Testis (tissue), 3 donors: Measurements from ENCODE around the gene PHIP. TPM values are rescaled to one million over a fixed set of nuclear protein-coding genes. Genes with fewer than 3 reads are reported as not detected.

ENCODE experiments used
- DNase-seq: peaks from one replicate; pipeline ENCODE4 v3.0.0-alpha.2; 2019
- H3K27ac ChIP-seq, 2 donors: fragments of 200-600 bp; sonication (generic); one replicate each; pipeline ENCODE4 v1.5.1; 2019
- H3K27me3 ChIP-seq: fragments of 200-600 bp; sonication (generic); one replicate; pipeline ENCODE4 v1.5.1; 2019
- H3K36me3 ChIP-seq: fragments of 200-600 bp; sonication (generic); one replicate; pipeline ENCODE4 v1.5.1; 2017; ENCODE audit warnings: low read depth; ENCODE audit errors: missing control alignments
- H3K4me1 ChIP-seq: fragments of 200-600 bp; sonication (generic); one replicate; pipeline ENCODE4 v1.5.1; 2019
- H3K4me3 ChIP-seq, 2 donors: fragments of 200-600 bp; sonication (generic); one replicate each; pipeline ENCODE4 v1.5.1; 2017 to 2019
- H3K9me3 ChIP-seq: fragments of 200-600 bp; sonication (generic); one replicate; pipeline ENCODE4 v1.5.1; 2017
- POLR2A ChIP-seq: fragments of 450-650 bp; IDR thresholded peaks from one replicate; pipeline ENCODE4 v1.6.1; 2017; ENCODE audit warnings: antibody characterized with exemption, mild to moderate bottlenecking, moderate library complexity
- WGBS, 2 donors: methylation state at CpG; one replicate each; pipeline ENCODE4 v1.1.5; 2018; 5-methylcytosine and 5-hydroxymethylcytosine counted together
- intact Hi-C: fragments of 100-400 bp; cut with DNase I; formaldehyde crosslinking; loops from one replicate; pipeline ENCODE4 v1.15.1; 2023; ENCODE audit warnings: low total_unique reads
- polyA plus RNA-seq: library from polyadenylated mRNA; stranded (reverse); fragments of 350-450 nt; fragmentation: Illumina TruSeq; extraction: RNeasy Lipid Tissue Mini Kit (QIAGEN cat#74804); gene quantifications from one replicate; pipeline ENCODE4 v1.2.3, GENCODE V29; 2014; ENCODE audit warnings: low read depth, low replicate concordance; ENCODE audit not compliant: insufficient read depth
- total RNA-seq, 2 donors: library from RNA; depleted of rRNA; stranded (reverse); fragments of >200 nt; gene quantifications; one replicate each; pipeline ENCODE4 v1.2.3, GENCODE V29; 2016
- TF ChIP-seq, protein P1 (sequence below), 3 experiments: fragments of 450-650 bp in 2 of 3; fragments of 200-600 bp in 1 of 3; sonication (generic) in 1 of 3; IDR thresholded peaks; one replicate each; pipeline ENCODE4 v1.5.1; 2016 to 2019; ENCODE audit warnings: antibody characterized with exemption in 3 of 3, mild to moderate bottlenecking in 2 of 3, moderate library complexity in 1 of 3

The PHIP gene
- total and polyA plus RNA-seq, 3 donors from 2014 or later: 9.0 to 43.9 (median 43.5) TPM

DNA sequence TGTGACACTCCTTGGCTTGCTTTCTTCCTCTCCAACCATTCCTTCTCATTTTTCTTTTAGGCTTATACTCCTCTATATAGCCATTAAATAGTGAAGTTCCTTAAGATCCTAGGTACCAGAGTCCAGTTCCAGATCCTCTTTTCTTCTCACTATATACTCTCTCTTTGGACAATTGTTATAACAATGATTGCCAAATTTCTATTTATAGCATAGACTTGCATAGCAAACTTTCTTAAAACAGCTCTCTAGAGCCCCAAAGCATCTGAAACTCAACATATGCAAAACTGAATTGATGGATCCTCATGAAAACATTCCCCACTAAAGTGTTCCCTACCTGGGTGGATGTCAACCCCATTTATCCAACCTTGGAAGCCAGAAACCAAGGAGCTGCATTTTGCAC, 13.4 kb downstream of the PHIP start:
- Histone ChIP-seq H3K36me3 (no peaks in the 10 kb centered on the region), H3K27me3 (no peaks in the 10 kb centered on the region), H3K9me3 (no peaks in the 10 kb centered on the region), H3K4me3 (no peak overlapping the region), H3K27ac (no peak overlapping the region), H3K4me1 (no peaks in the 10 kb centered on the region)
- intact Hi-C loops: no loop called here
- TF ChIP-seq, protein P1, sequence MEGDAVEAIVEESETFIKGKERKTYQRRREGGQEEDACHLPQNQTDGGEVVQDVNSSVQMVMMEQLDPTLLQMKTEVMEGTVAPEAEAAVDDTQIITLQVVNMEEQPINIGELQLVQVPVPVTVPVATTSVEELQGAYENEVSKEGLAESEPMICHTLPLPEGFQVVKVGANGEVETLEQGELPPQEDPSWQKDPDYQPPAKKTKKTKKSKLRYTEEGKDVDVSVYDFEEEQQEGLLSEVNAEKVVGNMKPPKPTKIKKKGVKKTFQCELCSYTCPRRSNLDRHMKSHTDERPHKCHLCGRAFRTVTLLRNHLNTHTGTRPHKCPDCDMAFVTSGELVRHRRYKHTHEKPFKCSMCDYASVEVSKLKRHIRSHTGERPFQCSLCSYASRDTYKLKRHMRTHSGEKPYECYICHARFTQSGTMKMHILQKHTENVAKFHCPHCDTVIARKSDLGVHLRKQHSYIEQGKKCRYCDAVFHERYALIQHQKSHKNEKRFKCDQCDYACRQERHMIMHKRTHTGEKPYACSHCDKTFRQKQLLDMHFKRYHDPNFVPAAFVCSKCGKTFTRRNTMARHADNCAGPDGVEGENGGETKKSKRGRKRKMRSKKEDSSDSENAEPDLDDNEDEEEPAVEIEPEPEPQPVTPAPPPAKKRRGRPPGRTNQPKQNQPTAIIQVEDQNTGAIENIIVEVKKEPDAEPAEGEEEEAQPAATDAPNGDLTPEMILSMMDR (IDR thresholded peaks at IDR 0.05): no peak
- TF ChIP-seq POLR2A: no peak
- no peak for DNase-seq

DNA sequence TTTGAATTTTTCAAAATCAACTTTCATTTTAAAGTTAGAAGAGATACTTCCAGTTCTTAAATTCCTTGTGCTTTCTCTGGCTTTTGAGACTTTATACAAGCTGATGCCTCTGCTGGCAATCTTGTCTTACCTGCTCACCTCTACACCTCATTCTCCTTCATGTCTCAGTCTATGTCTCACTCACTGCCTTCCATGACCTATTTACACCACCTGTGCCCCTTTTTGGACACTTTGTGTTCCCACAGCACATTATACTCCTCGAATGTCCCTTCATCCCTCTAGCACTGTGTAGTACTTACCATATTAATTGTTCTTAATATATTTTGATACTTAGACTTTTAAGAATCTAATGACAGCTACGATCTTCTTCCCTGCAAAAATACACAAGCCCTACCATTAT, 15.3 kb downstream of the PHIP start:
- H3K9me3 ChIP-seq: no peaks in the 10 kb centered on the region
- intact Hi-C loops: no loop called here
- H3K27me3 ChIP-seq: no peaks in the 10 kb centered on the region
- H3K4me3 ChIP-seq: no peak overlapping the region
- H3K4me1 ChIP-seq: no peaks in the 10 kb centered on the region
- no peak overlapping the region for H3K27ac ChIP-seq
- H3K36me3 ChIP-seq: no peaks in the 10 kb centered on the region
- 90 to 95% methylated on average over 2 of the region's 2 CpGs for WGBS, 2 donors
- no peak for TF ChIP-seq POLR2A
- no peak for DNase-seq

DNA sequence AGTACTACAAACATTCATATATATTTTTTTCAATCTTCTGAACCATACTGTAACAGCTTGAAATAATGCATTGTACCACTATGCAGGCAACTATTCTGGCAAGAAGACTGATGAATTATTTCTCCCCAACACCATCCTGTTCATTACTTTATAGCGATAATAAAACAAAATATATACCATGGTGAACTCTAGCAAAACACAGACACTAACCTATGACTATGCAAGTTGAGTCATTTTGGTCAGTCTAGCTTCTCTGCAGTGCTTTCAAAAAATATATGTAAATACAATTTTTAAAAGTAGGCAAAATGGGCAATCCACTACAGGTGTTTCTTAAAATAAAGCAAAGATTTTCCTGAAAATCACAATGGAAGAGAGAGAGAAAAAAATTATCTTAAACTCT, 20.3 kb downstream of the PHIP start:
- Histone ChIP-seq H3K4me3 (no peak overlapping the region), H3K4me1 (no peaks in the 10 kb centered on the region), H3K27me3 (no peaks in the 10 kb centered on the region), H3K27ac (no peak overlapping the region), H3K36me3 (no peaks in the 10 kb centered on the region), H3K9me3 (no peaks in the 10 kb centered on the region)
- DNase-seq: no peak
- TF ChIP-seq, protein P1 (IDR thresholded peaks at IDR 0.05): no peak
- no peak for TF ChIP-seq POLR2A
- intact Hi-C loops: no loop called here
- 93 to 100% methylated on average over 1 of the region's 1 CpG for WGBS, 2 donors

DNA sequence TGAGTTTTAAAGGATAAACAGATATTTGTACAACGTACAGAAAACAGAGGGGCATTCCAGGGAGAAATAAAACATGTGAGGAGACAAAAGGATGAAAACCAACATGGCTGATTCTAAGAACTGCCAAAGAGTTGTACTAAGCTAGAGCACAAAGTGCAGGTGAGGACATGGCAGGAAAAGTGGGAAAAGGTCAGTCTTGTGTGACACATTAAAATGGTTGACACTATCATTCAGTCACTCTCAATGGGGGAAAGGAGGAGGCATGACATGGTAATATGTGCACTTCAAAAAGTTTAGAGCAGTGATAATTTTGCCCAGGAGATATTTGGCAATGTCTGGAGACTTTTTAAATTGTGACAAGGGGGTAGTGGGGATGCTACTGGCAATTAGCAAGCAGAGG, 21.8 kb downstream of the PHIP start:
- H3K36me3 ChIP-seq: no peaks in the 10 kb centered on the region
- DNase-seq: no peak

DNA sequence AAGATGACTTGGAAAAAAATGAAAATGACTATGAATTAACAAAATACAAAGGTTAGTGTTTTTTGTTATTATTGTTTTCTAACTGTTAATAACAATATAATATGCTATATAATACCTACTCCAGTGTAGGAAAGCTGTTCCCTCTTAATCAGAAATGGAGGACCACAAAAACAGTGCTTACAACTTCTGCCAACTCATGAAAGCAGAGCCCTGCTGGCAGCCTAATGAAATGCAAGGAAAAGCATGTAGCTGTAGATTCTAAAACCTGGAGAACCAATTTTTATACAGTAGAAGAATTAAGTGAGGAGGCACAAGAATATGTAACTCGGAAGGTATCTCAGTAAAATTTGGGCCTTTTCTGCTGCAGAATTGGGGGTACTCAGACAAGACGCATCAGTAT, 29.4 kb downstream of the PHIP start:
- H3K36me3 ChIP-seq: no peaks in the 10 kb centered on the region
- no peaks in the 10 kb centered on the region for H3K9me3 ChIP-seq
- WGBS, 2 donors: 96 to 98% methylated on average over 2 of the region's 2 CpGs
- no peak for TF ChIP-seq POLR2A
- TF ChIP-seq, protein P1 (IDR thresholded peaks at IDR 0.05): peak in 1 of 3 experiments; percentile 9
- intact Hi-C loops: no loop called here
- no peaks in the 10 kb centered on the region for H3K27me3 ChIP-seq
- no peak for DNase-seq
- no peaks in the 10 kb centered on the region for H3K4me1 ChIP-seq
- H3K27ac ChIP-seq: no peak overlapping the region
- H3K4me3 ChIP-seq: no peak overlapping the region

More for the DNA sequence above, 21.8 kb downstream of the PHIP start:
- WGBS, 2 donors: 85 to 89% methylated on average over 1 of the region's 1 CpG
- TF ChIP-seq, protein P1 (IDR thresholded peaks at IDR 0.05): no peak
- TF ChIP-seq POLR2A: no peak
- intact Hi-C loops: no loop called here
- no peaks in the 10 kb centered on the region for H3K27me3 ChIP-seq
- no peak overlapping the region for H3K4me3 ChIP-seq
- H3K9me3 ChIP-seq: no peaks in the 10 kb centered on the region
- no peak overlapping the region for H3K27ac ChIP-seq
- no peaks in the 10 kb centered on the region for H3K4me1 ChIP-seq
